Measurements from ENCODE around the gene ADPGK.

The ADPGK gene

GRCh38 chr15:72787526-72787925 is 4.0 kb upstream of the ADPGK start:
- DNase-seq, result no peak

DNA sequence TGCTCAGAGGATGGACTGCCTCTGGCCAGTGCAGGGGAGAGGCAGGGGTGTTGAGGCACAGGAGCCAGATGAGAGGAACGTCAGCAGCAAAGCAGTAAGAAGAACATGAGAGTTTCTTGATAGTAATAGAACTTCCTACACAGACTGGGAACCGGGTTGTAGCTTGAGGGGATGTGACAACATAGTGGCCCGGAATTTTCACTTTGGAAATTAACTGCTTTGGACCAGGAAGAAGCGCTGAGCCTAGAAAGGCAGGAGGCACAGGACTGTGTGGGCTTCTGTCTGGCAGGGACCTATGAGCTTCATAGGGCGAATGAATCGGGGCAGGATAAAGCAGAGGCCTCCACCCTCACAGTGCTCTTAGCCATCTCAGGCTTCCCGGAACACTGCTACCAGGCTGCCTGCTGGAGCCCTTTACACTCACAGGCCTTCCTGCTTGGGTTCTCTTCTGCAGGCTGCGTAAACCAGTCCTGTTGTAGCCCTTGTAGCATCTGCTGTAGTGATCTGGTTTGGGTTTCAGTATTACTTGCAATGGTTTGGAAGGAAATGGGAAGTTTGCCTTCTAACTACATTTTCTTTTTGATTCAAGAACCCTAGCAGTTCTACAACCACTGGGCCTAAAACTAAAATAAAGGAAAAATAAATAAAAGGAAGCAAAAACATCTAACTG is 3.3 kb upstream of the ADPGK start:
- no peak for DNase-seq

- DNase-seq, result no peak
These were observed 2.7 kb upstream of the ADPGK start for GRCh38 chr15:72786242-72786641.

DNA sequence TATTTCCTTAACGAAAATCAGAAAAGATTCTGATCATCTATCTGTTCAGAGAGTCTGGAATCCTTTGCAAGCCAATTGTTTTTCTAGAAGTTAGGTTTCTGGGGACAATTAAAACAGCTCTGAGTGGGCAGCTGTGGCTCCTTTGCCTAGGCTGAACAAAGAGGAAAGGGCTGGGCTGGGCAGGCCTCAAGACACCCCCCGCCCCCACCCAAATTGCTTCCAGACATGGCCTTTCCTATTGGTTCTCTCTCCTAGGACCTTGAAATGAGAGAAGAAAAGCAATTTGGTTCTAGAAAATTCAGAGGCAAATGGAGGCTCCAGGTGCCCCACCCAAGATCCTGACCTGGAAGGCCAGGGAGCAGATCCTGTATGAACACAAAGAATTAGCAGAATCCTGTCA is 2.3 kb upstream of the ADPGK start:
- no peak for DNase-seq

- peak; percentile 73 for DNase-seq
These were observed 1.9 kb upstream of the ADPGK start for GRCh38 chr15:72785432-72785831.

- DNase-seq, result no peak
These were observed 908 bp upstream of the ADPGK start for GRCh38 chr15:72784456-72784876.

GRCh38 chr15:72783004-72783639 is 436 bp downstream of the ADPGK start:
- DNase-seq, result no peak

- no peak for DNase-seq
These were observed 1.1 kb downstream of the ADPGK start for GRCh38 chr15:72782274-72783003.

GRCh38 chr15:72781631-72782030 is 1.9 kb downstream of the ADPGK start:
- DNase-seq, result no peak

DNA sequence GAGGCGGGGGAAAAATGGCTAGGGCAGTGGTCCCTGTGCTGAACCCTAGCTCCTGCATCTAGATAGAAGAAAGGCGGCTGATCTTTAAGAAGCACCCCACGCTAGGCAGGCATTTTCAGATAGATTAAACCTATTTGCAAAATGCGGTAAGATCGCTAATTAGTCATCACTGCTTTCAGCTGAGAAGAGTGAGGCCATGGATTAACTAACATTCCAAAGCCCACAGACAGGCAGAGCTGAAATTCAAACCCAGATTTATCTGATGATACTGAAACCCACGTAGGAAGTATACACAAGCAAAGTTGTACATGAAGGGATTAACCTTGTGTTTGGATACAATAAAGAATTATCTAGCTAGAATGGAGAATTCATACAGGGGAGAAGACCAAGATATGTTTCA is 4.8 kb downstream of the ADPGK start:
- no peak for DNase-seq

- no peak for DNase-seq
These were observed 8.7 kb downstream of the ADPGK start for GRCh38 chr15:72774696-72775383.

GRCh38 chr15:72771329-72771725 is 12.2 kb downstream of the ADPGK start:
- no peak for DNase-seq

DNA sequence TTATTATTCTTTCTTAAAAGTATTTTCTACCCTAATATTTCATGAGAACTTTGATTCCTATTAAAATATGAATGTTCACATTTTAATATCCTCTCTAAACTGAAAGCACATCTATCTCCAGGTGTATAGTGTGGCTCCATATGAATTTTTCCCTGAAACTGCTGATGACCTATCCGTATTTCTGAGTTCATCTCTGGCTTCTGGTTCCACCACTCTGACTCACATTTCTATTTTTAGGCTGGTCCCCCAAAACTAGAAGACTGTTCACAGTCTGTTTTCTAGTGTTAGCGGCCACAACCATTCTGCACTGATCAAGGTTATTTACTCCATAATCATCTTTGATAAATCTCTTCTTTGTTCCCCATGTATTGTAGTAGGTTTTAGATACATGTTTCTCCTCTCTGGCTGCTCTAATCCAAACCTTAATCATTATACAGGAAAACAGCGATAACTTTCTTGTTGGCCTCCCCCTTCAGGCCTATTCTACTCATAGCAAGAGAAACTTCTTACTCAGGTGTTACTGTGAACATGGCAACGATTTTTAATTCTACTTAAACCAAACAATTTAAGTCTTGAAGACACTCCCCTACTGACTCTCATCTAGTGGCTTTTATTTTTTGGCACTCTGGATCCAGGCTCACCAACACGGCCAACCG is 12.8 kb downstream of the ADPGK start:
- DNase-seq, result no peak

DNA sequence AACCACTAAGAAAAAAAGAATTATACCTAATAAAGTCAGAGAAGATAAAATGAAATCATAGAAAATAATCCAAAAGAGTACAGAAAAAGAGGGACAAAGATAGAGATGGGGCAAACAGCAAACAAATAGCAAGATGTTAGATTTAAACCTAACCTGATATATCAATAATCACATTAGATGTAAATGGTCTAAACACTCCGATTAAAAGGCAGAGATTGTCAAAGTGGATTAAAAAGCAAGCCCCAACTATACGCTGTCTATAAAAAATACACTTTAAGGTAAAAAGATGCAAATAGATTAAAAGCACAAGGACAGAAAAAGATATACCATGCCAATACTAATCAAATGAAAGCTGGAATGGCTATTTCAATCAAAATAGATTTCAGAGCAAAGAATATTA is 16.8 kb downstream of the ADPGK start:
- no peak for DNase-seq

- DNase-seq, result no peak
These were observed 17.5 kb downstream of the ADPGK start for GRCh38 chr15:72766025-72766424.

DNA sequence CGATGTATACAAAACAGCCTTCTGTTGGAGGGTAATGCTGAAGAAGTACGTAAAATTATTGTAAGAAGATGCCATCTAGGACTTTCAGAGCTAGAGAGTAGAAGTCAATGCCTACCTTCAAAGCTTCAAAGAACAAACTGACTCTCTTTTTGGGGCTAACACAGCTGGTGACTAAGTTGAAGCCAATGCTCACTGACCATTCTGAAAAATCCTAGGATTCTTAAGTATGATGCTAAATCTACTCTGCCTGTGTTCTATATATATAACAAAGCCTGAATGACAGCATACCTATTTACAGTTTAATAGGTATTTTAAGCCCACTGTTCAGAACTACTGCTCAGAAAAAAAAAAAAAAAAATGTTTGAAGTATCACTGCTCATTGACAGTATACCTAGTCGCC is 18.9 kb downstream of the ADPGK start:
- no peak for DNase-seq

DNA sequence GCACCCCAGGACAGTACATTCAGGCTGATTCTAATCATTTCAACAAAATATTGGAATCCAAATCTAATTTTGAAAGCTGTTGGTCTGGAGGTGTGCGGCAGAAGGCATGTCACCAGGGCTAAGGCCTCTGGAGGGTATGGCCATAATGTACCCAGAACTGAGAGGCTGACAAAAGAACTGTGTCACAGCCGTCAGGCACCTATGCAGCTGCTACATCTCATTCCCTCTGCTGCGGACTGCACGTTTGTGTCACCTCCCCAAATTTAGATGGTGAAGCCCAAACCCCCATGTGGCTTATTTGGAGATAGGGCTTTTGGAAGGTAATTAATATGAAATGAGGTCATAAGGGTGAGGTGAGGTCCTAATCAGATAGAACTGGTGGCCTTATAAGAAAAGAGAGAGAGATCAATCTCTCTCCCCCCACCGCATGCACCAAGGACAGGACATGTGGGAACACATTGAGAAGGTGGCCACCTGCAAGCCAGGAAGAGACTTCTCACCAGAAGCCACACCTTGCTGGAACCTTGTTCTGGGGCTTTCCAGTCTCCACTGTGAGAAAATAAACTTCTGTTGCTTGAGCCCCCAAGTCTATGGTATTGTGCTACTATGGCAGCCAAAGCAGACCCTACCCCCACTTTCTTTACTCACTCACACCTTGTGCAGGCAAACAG is 22.8 kb downstream of the ADPGK start:
- DNase-seq, result no peak

- no peak for DNase-seq
These were observed 25.4 kb downstream of the ADPGK start for GRCh38 chr15:72758182-72758581.

DNA sequence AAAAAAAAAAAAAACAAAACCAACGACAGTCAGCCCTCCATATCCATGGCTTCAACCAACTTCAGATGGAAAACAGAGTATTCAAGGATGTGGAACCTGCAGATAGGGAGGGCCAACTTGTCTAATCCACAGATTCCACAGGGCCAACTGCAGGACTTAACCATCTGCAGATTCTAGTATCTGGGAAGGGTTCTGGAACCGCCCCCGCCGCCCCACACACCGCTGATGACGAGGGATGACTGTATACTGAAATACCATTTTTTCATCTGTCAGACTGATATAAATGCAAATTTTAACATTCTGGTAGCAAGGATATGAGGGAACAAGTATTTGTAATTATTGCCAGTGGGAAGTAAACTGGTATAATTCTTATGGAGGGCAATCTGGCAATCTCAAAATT is 29.5 kb downstream of the ADPGK start:
- no peak for DNase-seq

GRCh38 chr15:72751751-72752455 is 31.7 kb downstream of the ADPGK start:
- DNase-seq, result no peak

DNA sequence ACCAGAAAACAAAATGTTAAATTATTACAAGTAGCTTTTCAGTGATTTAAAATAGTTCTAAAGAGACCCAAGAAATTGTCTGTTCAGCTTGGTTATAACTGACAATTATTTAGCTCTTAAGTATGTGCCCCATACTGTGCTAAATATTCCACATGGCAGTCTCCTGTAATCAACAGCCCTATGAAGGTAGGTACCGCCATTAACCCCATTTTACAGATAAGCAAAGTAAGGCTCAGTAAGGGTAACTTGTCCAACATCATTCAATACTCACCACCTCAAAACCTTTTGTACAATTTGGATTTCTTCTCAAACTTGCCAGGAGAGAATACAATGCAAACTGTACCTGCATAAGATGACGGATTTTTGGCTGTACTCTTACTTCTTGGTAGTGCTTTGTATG is 33.9 kb downstream of the ADPGK start:
- DNase-seq, result no peak

DNA sequence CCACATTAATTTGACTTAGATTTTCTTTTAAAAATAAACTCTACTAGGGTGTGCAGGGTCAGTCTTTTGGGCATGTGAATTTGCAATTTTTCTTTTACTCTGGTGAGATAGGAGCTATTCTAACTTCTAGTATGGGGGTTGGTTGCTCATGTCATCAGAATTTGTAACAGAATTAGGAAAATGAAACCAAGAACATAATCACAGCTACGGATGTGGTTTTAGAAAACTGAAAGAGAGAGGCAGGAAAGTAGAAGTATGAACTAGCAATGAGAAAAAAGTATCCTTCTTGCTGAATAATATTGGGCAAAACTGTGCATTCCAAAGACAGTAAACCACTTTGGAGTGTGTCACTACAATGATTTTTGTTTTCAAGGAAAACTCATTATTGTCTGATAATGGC is 43.3 kb downstream of the ADPGK start:
- no peak for DNase-seq
